OCI-LY7 (cell line): ENCODE data around the gene KLRC1. TPM values are rescaled to one million over a fixed set of nuclear protein-coding genes. Genes with fewer than 3 reads are reported as not detected.

ENCODE experiments used
- BruUV-seq: library from RNA; stranded (reverse); fragments of 400-500 nt; replicated peaks from 2 replicates; lab custom pipeline; 2021; lab: Mats Ljungman, UMichigan
- CTCF ChIA-PET: fragments of 300-600 bp; sonication (Branson Sonifier 250); formaldehyde crosslinking; loops from one replicate; lab custom pipeline; 2022; ENCODE audit warnings: antibody characterized with exemption; ENCODE audit not compliant: unreplicated experiment; lab: Charles Lee
- POLR2A ChIA-PET: fragments of 300-600 bp; sonication (Branson Sonifier 250); formaldehyde crosslinking; loops from one replicate; lab custom pipeline; 2022; ENCODE audit warnings: antibody characterized with exemption; lab: Charles Lee
- DNase-seq: peaks from one replicate; pipeline ENCODE4 v3.0.0-alpha.2; 2015; ENCODE audit warnings: low spot score
- H2AFZ ChIP-seq: fragments of 200-600 bp; sonication (generic), shearing (Covaris generic); 2 replicates; pipeline ENCODE4 v1.6.1; 2014; ENCODE audit warnings: mild to moderate bottlenecking, antibody characterized with exemption, low read length, moderate library complexity
- H3K27ac ChIP-seq: fragments of 200-600 bp; sonication (generic); 2 replicates; pipeline ENCODE4 v1.5.1; 2014; ENCODE audit warnings: mixed run types, low read depth, mild to moderate bottlenecking, moderate library complexity, low read length, inconsistent platforms; ENCODE audit not compliant: poor library complexity, severe bottlenecking
- H3K36me3 ChIP-seq: fragments of 200-600 bp; sonication (generic); 2 replicates; pipeline ENCODE4 v1.6.1; 2014; ENCODE audit warnings: mild to moderate bottlenecking, antibody characterized with exemption, low read length, moderate library complexity, mixed read lengths; ENCODE audit not compliant: insufficient read depth
- H3K4me1 ChIP-seq: fragments of 200-600 bp; sonication (generic); 2 replicates; pipeline ENCODE4 v1.5.1; 2014; ENCODE audit warnings: mild to moderate bottlenecking, low read length; ENCODE audit not compliant: insufficient read depth, poor library complexity, severe bottlenecking
- H3K4me2 ChIP-seq: fragments of 200-600 bp; sonication (generic); 2 replicates; pipeline ENCODE4 v1.6.1; 2014; ENCODE audit warnings: mild to moderate bottlenecking, low read length
- H3K4me3 ChIP-seq: fragments of 200-600 bp; sonication (generic); 2 replicates; pipeline ENCODE4 v1.5.1; 2014; ENCODE audit warnings: mild to moderate bottlenecking, low read depth, low read length; ENCODE audit not compliant: poor library complexity, severe bottlenecking
- H3K79me2 ChIP-seq: fragments of 200-600 bp; sonication (generic); 2 replicates; pipeline ENCODE4 v1.6.1; 2016; ENCODE audit warnings: low read depth, mild to moderate bottlenecking, low read length, moderate library complexity, mixed read lengths; ENCODE audit not compliant: insufficient read depth
- H3K9me2 ChIP-seq: fragments of 200-600 bp; sonication (generic); 2 replicates; pipeline ENCODE4 v1.6.1; 2016; ENCODE audit warnings: mild to moderate bottlenecking, low read length, mixed read lengths; ENCODE audit not compliant: insufficient read depth
- H3K9me3 ChIP-seq: fragments of 200-600 bp; sonication (generic); 2 replicates; pipeline ENCODE4 v1.6.1; 2014; ENCODE audit warnings: mild to moderate bottlenecking, mixed run types, low read length, mixed read lengths
- H4K20me1 ChIP-seq: fragments of 200-600 bp; sonication (generic); 2 replicates; pipeline ENCODE4 v1.6.1; 2014; ENCODE audit warnings: mild to moderate bottlenecking, antibody characterized with exemption, low read length, moderate library complexity, mixed read lengths; ENCODE audit not compliant: insufficient read depth
- EZH2phosphoT487 ChIP-seq: fragments of 200-600 bp; sonication (generic); IDR thresholded peaks from 2 replicates; pipeline ENCODE4 v1.6.1; 2018; ENCODE audit warnings: low read depth, borderline replicate concordance, mild to moderate bottlenecking, mixed run types, antibody characterized with exemption, low read length, moderate library complexity, mixed read lengths
- intact Hi-C: fragments of 100-400 bp; cut with micrococcal nuclease; formaldehyde crosslinking; loops from one replicate; pipeline ENCODE4 v1.10.0; 2022; ENCODE audit not compliant: unreplicated experiment
- total RNA-seq, 2 experiments: library from RNA; depleted of rRNA in 1 of 2; stranded (reverse); fragments of >200 nt in 1 of 2; shearing (Covaris generic) in 1 of 2; gene quantifications; 2 replicates each; pipeline ENCODE4 v1.2.3, GENCODE V29; 2014 to 2022
- TF ChIP-seq, protein P1 (sequence below): fragments of 200-600 bp; sonication (generic); conservative IDR thresholded peaks from 2 replicates; pipeline ENCODE4 v1.5.1; 2014; ENCODE audit warnings: mild to moderate bottlenecking, antibody characterized with exemption, low read length, moderate library complexity, mixed read lengths

The KLRC1 gene
- total RNA-seq, 2 experiments from 2014 or later, result 0.36 to 1.2 TPM

DNA sequence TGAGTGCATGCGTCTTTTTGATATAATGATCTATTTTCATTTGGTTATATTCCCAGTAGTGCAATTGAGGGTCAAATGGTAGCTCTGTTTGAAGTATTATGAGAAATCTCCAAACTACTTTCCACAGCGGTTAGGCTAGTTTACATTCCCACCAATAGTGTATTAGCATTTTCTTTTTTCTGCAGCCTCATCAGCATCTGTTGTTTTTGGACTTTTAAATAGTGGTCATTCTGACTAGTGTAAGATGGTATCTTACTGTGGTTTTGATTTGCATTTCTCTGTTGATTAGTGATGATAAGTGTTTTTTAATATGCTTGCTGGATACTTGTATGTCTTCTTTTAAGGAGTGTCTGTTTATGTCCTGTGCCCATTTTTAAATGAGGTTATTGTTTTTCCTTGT is 3.7 kb upstream of the KLRC1 start:
- Histone ChIP-seq H3K9me2 (no peaks in the 10 kb centered on the region), H2AFZ (no peak overlapping the region), H3K36me3 (peaks cover 5% of the 10 kb centered on the region; the same call in 1 of the 2 replicates), H3K4me1 (peaks cover 9% of the 10 kb centered on the region), H3K9me3 (peaks cover 17% of the 10 kb centered on the region; the same call in 1 of the 2 replicates), H4K20me1 (no peaks in the 10 kb centered on the region), H3K4me3 (no peak overlapping the region), H3K79me2 (no peaks in the 10 kb centered on the region), H3K27ac (no peak overlapping the region), H3K4me2 (no peak overlapping the region)
- TF ChIP-seq, protein P1, sequence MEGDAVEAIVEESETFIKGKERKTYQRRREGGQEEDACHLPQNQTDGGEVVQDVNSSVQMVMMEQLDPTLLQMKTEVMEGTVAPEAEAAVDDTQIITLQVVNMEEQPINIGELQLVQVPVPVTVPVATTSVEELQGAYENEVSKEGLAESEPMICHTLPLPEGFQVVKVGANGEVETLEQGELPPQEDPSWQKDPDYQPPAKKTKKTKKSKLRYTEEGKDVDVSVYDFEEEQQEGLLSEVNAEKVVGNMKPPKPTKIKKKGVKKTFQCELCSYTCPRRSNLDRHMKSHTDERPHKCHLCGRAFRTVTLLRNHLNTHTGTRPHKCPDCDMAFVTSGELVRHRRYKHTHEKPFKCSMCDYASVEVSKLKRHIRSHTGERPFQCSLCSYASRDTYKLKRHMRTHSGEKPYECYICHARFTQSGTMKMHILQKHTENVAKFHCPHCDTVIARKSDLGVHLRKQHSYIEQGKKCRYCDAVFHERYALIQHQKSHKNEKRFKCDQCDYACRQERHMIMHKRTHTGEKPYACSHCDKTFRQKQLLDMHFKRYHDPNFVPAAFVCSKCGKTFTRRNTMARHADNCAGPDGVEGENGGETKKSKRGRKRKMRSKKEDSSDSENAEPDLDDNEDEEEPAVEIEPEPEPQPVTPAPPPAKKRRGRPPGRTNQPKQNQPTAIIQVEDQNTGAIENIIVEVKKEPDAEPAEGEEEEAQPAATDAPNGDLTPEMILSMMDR, result no peak
- TF ChIP-seq EZH2phosphoT487, result no peak
- no peak for DNase-seq
- intact Hi-C loops, result no loop called here
- ChIA-PET CTCF (no interaction called here), POLR2A (no interaction called here)
- no TSS peak for BruUV-seq

DNA sequence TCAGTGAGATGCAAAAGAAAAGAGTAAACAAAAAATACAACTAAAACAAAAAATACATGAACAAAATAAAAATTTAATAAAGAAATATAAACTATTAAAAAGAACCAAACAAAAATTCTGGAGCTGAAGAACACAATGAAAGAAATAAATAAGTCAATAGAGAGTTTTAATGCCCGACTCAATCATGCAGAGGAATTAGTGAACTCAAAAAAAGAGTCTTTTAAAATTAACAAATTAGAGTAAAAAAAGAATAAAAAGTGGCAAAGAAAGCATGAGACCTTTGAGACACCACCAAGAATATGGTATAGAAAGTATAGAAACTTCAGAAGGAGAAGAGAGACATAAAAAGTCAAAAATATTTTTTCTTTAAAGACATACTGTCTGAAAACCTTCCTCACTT is 2.6 kb upstream of the KLRC1 start:
- DNase-seq, result no peak
- ChIA-PET CTCF (no interaction called here), POLR2A (interaction anchor here (0.5 to 1.8 kb wide), 3 partner anchors 13 to 91 kb away, joined by 3 to 4 read pairs (median 4); no protein-coding TSS in a partner anchor)
- Histone ChIP-seq H3K27ac (no peak overlapping the region), H3K9me2 (no peaks in the 10 kb centered on the region), H3K4me2 (no peak overlapping the region), H4K20me1 (no peaks in the 10 kb centered on the region), H3K4me3 (no peak overlapping the region), H3K4me1 (peaks cover 9% of the 10 kb centered on the region), H3K36me3 (peaks cover 5% of the 10 kb centered on the region; the same call in 1 of the 2 replicates), H2AFZ (no peak overlapping the region), H3K79me2 (no peaks in the 10 kb centered on the region), H3K9me3 (peaks cover 17% of the 10 kb centered on the region; the same call in 1 of the 2 replicates)
- no TSS peak for BruUV-seq
- TF ChIP-seq, protein P1, result no peak
- TF ChIP-seq EZH2phosphoT487, result no peak
- intact Hi-C loops, result no loop called here

DNA sequence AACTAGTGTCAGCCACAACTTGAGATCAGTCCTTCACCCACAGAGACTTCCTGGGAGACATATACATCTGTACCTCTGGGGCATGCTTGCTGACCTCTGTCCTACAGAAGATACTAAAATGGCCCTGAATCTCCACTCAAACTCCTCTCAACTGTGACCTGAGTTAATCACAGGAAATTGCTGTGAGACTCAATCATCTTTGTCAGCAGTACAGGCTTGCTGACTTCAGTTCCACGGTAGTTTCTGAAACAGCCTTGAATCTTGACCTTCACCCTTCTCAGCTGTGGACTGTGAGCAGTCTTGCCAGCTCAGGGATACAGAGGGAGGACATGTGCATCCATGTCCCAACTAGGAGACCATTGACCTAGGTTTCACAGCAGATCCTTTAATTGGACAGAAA is 1.4 kb upstream of the KLRC1 start:
- Histone ChIP-seq H3K36me3 (peaks cover 5% of the 10 kb centered on the region; the same call in 1 of the 2 replicates), H2AFZ (peak overlapping the region; percentile 33), H3K79me2 (no peaks in the 10 kb centered on the region), H3K9me3 (peaks cover 17% of the 10 kb centered on the region; the same call in 1 of the 2 replicates), H3K4me3 (no peak overlapping the region), H4K20me1 (no peaks in the 10 kb centered on the region), H3K4me1 (peaks cover 9% of the 10 kb centered on the region), H3K9me2 (no peaks in the 10 kb centered on the region), H3K4me2 (no peak overlapping the region), H3K27ac (no peak overlapping the region)
- ChIA-PET CTCF (no interaction called here), POLR2A (interaction anchor here (0.7 to 1.8 kb wide), 2 partner anchors 13 to 90 kb away, joined by 3 to 4 read pairs; no protein-coding TSS in a partner anchor)
- TF ChIP-seq, protein P1, result no peak
- TF ChIP-seq EZH2phosphoT487, result no peak
- BruUV-seq, result no TSS peak
- DNase-seq, result no peak
- intact Hi-C loops, result no loop called here
